HG03045 (cell line): ENCODE results near the gene SNPH.
A peak's percentile ranks its signal among the peaks of the same experiment; 100 is the strongest.

Experiments used
- ATAC-seq: cut with Tn5 transposase; IDR thresholded peaks from one replicate; pipeline ENCODE4 v1.9.1; 2021; ENCODE audit warnings: mild to moderate bottlenecking, moderate library complexity; ENCODE audit not compliant: unreplicated experiment

Gene SNPH

DNA sequence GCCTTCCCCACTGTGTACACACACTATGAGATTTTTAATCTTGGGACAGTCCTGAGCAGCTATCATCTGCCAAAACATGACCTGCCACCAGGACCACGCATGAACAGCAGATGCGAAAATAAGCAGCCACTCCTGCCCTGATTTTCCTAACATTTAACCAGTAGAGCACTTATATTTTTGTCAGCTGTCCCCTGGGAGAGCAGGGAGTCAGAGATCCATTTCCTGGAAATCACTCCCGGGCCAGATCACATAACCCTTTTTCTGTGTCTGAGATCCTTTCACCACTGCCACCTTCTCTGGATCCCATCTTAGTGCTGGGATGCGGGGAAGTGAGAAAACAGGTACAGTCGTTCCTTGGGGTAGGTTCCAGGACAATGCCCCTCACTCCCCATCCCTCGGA is 57.2 kb downstream of the SNPH start:
- ATAC-seq: no peak

- ATAC-seq: no peak
Observed at GRCh38 chr20:1323830-1324597, 57.9 kb downstream of the SNPH start.

GRCh38 chr20:1324598-1325172 is 58.6 kb downstream of the SNPH start:
- ATAC-seq: no peak

DNA sequence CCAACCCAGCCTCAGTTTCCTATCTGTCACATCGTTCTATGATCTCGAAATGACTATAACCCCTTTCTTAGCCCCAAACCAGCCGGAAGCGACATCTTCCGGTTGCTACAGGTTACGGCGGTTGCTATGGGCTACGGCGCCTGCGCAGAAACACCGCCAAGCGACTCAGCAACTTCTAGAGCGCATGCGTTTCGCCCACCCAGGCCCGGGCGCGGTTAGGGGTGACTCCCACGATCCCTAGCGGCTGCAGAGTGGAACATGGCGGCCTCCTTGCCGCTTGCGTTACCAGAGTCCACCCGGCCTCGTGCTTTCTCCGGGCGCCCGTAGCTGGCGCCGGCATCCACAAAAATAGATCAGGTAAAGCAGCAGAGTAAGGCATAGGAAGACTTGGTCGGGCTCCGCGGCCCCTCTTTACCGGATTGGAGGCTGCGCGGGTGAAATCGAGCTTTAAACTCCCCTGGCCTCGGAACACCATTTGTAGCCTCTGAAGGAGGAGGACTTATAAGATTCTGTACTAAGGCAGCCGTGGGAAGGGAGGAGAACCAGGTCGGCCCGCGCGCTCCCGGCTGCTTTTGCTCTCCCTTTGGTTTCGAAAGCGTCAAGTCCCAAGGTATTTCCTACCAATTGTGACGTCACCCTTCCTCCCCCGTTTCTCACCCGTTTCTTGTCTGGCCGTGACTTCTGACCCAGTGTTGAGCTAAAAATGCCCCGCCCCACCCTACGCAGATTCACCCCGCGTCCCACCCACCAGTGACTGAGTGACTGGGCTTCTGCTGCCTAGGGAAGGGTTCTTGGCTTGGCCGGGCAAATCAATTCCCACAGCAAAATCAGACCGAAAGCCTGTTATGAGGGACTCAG is 59.3 kb downstream of the SNPH start:
- peak; percentile 92 for ATAC-seq

DNA sequence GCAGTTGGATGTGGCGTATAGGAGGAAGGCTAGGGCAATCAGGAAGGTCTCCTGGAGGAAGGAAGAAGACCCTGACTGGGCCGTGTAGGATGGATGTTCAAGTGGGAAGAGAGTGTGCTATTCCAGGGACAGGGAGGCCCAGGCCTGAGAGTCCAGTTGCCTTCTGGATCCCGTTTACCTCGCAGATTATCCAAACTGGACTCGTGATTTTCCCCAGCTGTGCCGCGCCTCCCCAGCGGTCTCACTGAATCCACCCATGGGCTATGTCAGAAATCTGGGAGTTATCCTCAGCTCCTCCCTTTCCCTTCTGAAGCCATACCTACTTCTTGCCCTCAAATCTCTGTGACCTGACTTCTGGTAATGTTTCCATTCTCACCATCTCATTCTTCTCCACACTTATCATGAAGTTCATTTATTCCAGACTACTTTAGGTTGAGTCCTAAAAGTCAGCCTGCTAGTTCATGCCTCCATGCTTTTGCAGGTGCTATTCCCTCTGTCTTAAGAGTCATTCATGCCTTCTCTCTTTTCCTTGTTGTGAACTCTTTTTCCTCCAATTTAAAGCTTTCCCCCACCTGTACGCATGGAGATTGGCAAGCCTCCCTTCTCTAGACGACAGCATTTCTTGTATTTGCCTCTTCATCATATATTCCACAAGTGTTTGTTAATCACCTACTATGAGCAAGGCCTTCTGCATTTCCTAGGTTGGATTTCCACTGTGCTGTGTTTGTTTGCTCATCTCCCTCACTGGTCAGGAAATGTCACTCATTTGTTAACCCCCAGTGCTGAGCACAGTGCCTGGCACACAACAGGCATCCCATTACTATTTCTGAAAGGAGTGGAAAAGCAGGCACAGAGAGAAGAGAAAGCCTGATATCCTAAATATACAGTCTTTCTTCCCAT is 60.2 kb downstream of the SNPH start:
- no peak for ATAC-seq

GRCh38 chr20:1327241-1327653 is 61.2 kb downstream of the SNPH start:
- ATAC-seq: no peak

DNA sequence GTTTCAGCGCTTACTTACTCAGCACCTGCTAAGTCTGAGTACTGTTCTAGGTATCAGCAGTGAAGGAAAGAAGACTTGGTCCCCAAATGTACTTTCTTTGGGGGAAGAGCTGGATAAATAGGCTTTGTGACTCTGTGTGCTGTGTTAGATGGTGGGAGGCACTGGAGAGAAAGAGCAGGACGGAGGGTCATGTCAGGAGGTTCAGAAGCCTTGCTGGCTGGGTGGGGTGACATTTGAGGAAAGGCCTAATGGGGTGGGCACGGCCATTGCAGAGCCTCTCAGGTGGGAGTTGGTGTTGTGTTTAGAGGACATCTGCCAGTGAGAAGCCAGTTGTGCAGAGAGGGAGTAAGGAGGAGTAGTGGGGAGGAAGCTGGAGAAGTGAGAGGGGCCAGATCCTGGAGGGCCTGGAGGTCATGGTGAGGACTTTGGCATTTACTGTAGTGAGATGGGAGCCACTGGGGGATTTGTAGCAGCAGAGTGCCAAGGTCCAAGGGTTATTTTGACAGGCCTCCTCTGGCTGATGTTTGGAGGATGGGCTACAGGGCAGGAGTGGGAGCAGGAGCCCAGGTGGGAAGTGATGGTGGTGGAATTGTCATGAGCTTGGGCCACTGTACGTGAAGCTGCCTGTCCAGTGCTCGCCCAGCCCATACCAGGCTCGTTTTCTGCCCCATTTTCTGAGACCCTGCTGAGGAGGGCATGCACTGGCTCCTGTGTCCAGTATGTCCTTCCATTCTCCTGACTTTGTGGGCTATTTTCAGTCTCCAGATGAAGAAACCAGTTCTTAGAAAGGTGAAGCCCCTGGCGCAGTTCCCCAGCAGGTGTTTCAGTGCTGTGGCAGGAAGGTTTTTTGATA is 62.0 kb downstream of the SNPH start:
- ATAC-seq: no peak

- no peak for ATAC-seq
Observed at GRCh38 chr20:1328680-1329330, 62.7 kb downstream of the SNPH start, which contains the start of gene SDCBP2. SDCBP2 (minus strand) TSS chr20:1329139; CDS start chr20:1320416, 8,723 bp downstream.

- ATAC-seq: no peak
Observed at GRCh38 chr20:1330075-1330830, 64.2 kb downstream of the SNPH start.

DNA sequence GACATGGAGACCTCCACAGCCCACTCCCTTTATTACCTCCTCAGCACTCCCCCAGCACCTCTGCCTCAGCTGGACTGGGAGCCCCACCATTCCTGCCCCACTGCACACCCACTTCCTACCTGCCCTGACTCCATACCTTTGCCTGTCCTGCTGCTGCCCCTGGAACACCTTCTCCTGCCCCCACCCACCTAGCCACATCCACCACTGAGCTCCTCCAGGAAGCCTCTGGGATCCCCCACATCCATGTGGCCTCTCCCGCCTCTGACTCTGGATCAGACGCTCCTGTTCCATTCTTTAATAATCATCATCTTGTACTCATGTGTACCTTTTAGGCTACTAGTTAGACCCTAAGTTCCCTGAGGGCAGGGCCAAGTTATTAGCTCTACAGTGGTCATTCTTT is 65.0 kb downstream of the SNPH start:
- no peak for ATAC-seq

GRCh38 chr20:1331801-1332453 is 65.8 kb downstream of the SNPH start:
- ATAC-seq: no peak

- no peak for ATAC-seq
Observed at GRCh38 chr20:1332749-1333300, 66.7 kb downstream of the SNPH start.

DNA sequence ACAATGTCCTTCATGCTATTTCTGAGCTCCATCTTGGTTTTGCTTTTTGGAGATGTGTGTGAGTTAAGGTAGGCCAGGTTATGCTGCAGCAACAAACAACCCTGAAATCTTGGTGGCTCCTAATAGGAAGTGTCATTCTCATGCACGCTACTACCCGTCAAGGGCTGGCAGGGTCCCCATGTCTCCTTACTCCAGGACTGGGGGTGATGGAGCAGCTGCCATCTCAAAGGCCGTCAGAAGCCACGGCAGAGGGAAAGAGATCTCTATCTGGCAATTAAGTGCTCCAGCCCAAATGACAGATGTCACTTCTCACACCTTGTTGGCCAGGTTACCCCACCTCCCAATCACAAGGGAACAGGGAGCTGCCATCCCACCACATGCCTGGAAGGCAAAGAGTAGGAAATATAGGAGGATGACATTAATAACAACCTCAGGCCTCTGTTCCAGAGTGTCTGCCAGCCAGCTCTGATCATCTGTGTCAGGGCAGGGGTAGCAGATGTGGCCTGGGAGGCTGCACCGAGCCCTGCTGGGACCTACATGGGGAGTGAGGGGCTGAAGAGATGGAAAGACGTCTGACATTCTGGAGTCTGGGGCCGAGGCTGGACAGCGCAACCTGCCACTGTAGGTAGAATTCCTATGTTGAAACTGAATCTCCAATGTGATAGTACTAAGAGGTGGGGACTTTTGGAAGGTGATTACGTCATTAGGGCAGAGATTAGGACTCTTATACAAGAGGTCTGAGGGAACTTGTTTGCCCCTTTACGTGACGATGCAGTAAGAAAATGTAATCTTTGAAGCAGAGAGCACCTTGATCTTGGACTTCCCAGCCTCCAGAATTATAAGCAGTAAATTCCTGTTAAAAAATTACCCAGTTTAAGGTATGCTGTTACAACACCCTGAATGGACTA is 67.6 kb downstream of the SNPH start:
- ATAC-seq: no peak

- ATAC-seq: no peak
Observed at GRCh38 chr20:1334370-1334731, 68.3 kb downstream of the SNPH start.

- ATAC-seq: no peak
Observed at GRCh38 chr20:1334761-1335160, 68.7 kb downstream of the SNPH start.

DNA sequence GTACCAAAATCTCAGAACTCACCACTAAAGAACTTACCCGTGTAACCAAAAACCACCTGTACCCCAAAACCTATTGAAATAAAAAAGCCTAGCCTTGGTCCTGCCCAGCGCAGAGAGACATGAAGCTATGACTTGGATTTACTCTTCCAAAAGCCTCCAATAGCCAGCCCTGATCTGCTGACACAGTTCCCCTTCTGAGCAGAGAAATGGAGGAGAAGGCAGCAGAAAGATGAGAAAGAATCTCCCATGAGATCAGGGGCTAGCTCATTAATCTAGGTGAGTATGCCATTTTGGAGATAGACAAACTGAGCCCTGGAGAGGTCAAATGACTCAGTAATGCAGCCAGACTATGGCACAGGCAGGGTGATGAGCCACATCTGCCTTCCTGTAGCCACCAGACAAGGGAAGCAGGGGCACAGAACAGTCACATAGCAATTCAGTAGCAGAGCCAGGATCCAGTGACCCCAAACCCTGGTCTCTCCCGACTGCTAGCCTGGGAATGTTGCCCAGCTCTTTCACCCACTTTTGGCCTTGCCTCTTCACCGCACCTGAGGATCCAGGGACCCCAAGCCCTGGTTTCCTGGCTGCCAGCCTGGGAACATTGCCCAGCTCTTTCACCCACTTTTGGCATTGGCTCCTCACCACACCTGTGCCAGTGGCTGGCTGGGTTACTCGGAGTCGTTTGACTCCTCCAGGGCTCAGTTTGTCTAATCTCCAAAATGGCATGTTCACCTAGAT is 70.0 kb downstream of the SNPH start:
- no peak for ATAC-seq
